Stimulated activated CD8-positive, alpha-beta memory T cell treated with anti-CD3 and anti-CD28 coated beads, Interleukin-12 subunit alpha, Interleukin-12 subunit beta, amount 100 ng/mL, for 24 hours (primary cell): ENCODE data around the gene CD6.
"Not testable (repeated sequence)": the region's sequence is repeated elsewhere in the genome, so short reads cannot be mapped to it uniquely, and the experiment has no call there.

ENCODE experiments used
- DNase-seq: peaks from one replicate; pipeline ENCODE4 v3.0.0-alpha.2; 2020; ENCODE audit errors: extremely low read depth

CD6 gene

DNA sequence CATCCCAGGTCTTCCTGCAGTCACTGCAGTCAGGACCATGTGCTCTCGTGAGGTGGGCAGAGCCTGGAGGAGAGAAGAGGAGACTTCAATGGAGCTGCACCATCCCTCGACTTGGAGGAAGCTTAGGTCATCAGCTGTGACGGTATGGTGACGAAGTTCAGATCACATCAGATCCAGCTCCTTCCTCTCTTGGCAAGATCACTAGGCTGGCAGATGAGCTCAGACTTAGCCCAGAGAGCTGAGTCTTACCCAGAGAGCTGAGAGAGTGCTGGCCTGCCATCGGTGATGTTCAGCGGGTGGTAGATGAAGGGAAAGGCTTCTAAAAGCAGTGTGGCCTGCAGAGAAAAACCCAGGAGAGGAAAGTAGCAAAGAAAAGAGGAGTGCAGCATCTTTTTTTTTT is 17.7 kb upstream of the CD6 start:
- DNase-seq, result no peak

DNA sequence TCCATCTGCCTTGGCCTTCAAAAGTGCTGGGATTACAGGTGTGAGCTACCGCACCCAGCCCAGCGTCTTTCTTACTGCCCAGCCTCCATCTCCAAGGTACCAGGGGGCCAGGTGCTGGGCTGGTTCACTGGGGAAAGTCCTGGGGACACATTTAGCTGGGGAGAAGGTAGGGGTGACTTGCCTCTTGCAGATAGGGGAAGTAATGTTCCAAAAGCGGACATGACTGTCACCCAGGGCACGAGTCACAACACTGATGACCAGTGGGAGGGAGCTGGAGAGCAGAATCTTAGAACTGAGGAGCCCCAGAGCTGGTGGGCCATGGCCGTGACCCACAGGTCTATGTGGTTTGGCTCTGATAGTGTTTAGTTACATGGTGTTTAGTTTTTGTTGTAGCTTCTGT is 17.1 kb upstream of the CD6 start:
- DNase-seq, result no peak

DNA sequence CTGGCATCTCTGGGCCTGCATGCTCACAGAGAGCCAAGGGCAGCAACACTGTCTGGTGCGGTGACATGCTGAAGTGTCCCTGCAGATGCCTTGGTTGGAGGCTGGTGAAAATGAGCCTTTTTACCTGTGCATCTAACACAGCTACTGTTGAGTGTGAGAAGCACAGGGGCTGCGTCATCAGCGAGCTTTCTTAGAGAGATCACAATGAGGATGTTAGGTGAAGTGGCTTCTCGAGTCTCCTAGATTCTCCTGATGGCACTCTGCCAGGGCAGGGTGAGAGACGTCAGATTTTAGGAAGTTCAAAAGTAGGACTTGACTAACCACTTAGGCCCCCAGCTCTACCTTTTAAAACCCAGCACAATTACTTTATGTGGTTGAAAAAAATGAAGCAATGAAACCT is 15.9 kb upstream of the CD6 start:
- no peak for DNase-seq

GRCh38 chr11:60957188-60957587 is 14.3 kb upstream of the CD6 start:
- DNase-seq, result no peak

- DNase-seq, result no peak
Measured at GRCh38 chr11:60959431-60959830, 12.0 kb upstream of the CD6 start.

GRCh38 chr11:60960405-60960804 is 11.1 kb upstream of the CD6 start:
- no peak for DNase-seq

GRCh38 chr11:60964801-60965200 is 6.7 kb upstream of the CD6 start:
- no peak for DNase-seq

GRCh38 chr11:60966890-60967289 is 4.6 kb upstream of the CD6 start:
- DNase-seq, result no peak

- DNase-seq, result no peak
Measured at GRCh38 chr11:60968223-60968622, 3.3 kb upstream of the CD6 start.

GRCh38 chr11:60970369-60970774 is 1.1 kb upstream of the CD6 start:
- DNase-seq, result no peak

GRCh38 chr11:60970890-60971289 is 590 bp upstream of the CD6 start:
- no peak for DNase-seq

- DNase-seq, result no peak
Measured at GRCh38 chr11:60972182-60973030, 926 bp downstream of the CD6 start.

DNA sequence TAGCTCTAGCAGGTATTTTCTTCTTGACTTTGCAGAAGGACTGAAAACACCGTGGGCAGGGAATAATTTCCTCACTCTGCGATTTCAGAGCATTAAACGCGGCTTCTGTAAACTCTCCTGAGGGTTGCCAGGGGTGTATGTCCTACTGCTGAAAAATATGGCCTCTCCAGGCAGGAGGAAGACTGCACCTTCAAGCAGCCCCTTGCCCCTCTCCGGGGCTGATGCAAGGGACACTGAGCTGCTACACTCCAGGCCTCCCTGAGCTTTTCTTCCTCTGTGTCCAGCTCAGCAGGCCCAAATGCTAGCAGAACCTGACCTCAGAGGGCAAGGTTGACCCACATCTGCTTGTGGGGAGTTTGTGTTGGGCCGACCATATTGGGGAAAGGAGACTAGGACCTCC is 2.2 kb downstream of the CD6 start:
- DNase-seq, result no peak

- not testable (repeated sequence) for DNase-seq
Measured at GRCh38 chr11:60974316-60974715, 2.8 kb downstream of the CD6 start.

DNA sequence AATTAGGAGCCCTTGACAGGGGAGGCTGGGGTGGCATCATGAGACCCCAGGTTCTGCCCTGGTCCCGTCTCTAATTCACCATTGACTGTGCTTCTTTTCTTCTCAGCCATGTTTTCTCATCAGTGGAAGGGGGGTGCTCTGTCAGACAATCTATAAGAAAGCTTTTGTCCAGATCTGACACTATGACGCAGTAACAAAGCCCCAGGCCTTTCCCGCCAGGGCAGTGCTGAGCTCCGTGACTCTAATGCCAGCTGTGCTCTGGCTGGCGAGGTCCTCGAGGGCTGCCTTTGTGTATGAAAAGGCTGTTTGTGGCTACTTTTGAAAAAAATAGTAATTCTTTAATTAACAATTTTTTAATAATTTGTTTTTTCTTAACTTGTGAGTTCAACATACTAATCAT is 3.2 kb downstream of the CD6 start:
- no peak for DNase-seq

- DNase-seq, result no peak
Measured at GRCh38 chr11:60977224-60977623, 5.7 kb downstream of the CD6 start.

GRCh38 chr11:60977836-60978235 is 6.4 kb downstream of the CD6 start:
- no peak for DNase-seq

DNA sequence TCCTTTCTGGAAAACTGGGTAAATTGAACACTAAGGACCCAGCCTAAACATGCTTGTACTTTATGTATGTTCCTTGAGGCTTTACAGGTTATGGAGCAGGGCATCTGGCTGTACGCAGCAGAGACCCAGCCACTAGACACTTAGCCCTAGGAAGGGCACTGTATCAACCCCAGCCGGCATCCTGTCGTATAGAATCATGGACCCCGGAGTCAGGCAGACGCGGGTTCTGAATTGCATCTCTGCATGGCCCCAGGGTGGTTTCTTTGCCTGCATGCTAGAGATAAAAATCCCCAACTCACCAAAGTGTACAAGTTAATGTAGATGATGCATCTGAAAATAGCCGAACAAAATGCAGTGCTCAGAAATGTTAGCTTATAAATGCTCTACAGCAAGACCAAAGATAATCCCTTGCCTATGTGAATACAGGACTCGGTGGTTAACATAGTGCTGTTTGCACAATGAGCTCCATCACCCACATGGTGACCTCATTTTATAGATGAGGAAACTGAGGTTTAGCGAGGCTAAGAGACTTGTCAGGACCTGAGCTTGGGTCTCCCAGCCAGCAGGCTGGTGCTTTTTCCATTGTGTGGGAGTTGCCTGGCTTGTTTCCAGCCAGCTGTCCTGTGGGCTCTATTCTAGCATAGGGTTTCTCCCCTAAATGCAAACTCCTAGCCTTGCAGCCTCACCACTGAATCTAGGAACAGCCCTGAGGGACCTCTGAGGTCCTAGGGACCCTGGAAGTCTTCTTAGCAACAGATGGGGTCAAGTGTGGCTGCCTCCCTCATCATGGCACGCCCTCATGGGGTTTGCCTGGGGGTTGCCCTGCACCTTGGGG is 7.3 kb downstream of the CD6 start:
- no peak for DNase-seq

- no peak for DNase-seq
Measured at GRCh38 chr11:60981515-60981914, 10.0 kb downstream of the CD6 start.

DNA sequence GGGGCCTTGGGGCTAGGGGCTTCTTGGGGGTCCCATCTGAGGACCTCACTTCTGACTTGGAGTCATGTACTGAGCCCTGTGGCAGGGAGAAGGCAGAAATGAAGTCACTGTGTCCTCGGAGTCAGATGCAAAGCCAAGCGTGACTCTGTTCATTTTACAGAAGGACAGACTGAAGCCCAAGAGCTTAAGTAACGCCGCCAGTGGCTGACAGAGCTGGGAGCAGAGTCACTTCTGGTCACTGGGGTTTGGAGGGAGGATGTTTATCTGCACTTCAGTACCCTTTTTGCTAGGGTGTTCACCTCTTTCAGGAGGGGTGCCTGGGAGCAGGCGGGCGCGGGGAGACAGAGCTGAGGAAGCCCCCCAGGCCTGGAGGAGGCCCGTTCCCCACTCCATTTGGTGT is 10.7 kb downstream of the CD6 start:
- DNase-seq, result no peak

DNA sequence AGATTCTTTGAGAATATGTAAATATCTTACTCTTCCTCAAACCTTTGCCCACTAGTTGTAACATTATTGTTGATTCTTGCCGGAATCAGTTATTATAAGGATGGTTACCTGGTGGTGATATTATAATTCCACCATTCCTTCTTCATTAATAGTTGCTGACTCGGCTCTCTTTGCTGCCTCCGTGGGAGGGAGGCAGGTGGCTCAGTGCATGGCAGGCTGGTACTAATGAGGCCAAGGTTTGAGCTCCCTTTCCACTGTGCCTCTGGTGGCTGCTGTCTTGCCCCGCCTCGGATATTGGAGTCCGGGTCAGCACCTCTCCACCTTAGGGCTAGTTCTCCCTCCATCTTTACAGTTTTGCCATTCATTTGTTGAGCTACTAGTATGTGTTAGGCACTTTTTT is 12.7 kb downstream of the CD6 start:
- no peak for DNase-seq

GRCh38 chr11:60984636-60985035 is 13.2 kb downstream of the CD6 start:
- no peak for DNase-seq

GRCh38 chr11:60985501-60985900 is 14.0 kb downstream of the CD6 start:
- no peak for DNase-seq
